ENCODE data around the gene CDH4.

The CDH4 gene

DNA sequence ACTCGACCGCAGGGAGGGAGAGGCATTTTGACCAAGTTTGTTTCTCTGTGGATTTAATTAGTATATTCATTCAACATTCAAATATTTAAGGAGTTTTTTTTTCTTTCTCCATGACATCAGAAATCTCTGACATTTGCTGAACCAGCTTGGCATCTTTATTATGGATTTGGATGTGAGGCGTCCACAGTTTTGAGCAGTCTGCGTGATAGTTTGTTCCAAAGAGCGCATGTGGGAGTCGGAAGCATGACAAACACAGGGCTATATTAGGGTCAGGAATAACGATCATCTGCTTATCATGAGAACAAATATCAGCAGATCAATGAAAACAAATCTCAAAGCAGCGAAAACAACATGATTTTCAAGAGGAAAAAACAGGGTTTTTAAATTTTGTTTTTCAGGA, 373.2 kb downstream of the CDH4 start:
- no peaks in the 10 kb centered on the region; the same call in 1 of the 2 replicates for H3K4me1 ChIP-seq (ENCODE audit: control insufficient read depth, insufficient read depth, low read length)
- no peak overlapping the region for H3K4me3 ChIP-seq (ENCODE audit: low read depth, low read length)
- H3K27me3 ChIP-seq (ENCODE audit: control insufficient read depth, insufficient read depth, low read length), result peaks cover 32% of the 10 kb centered on the region; the same call in 1 of the 2 replicates

GRCh38 chr20:61626412-61626811, 374.4 kb downstream of the CDH4 start:
- no peak overlapping the region for H3K27ac ChIP-seq (ENCODE audit: low read depth, low read length)
- no peak overlapping the region for H3K4me3 ChIP-seq (ENCODE audit: low read depth, low read length)
- H3K36me3 ChIP-seq (ENCODE audit: control insufficient read depth, insufficient read depth, low read length), result no peaks in the 10 kb centered on the region
- no peaks in the 10 kb centered on the region; the same call in 1 of the 2 replicates for H3K9me3 ChIP-seq (ENCODE audit: control insufficient read depth, insufficient read depth, low read depth, low read length)
- no peak overlapping the region for H3K9ac ChIP-seq (ENCODE audit: low read length)
- no peaks in the 10 kb centered on the region; the same call in 1 of the 2 replicates for H3K4me1 ChIP-seq (ENCODE audit: control insufficient read depth, insufficient read depth, low read length)
- H3K27me3 ChIP-seq (ENCODE audit: control insufficient read depth, insufficient read depth, low read length), result peaks cover 26% of the 10 kb centered on the region; the same call in 1 of the 2 replicates

More for the DNA sequence above, 373.2 kb downstream of the CDH4 start:
- Histone ChIP-seq H3K9ac (ENCODE audit: low read length) (no peak overlapping the region), H3K9me3 (ENCODE audit: control insufficient read depth, insufficient read depth, low read depth, low read length) (no peaks in the 10 kb centered on the region; the same call in 1 of the 2 replicates), H3K36me3 (ENCODE audit: control insufficient read depth, insufficient read depth, low read length) (no peaks in the 10 kb centered on the region), H3K27ac (ENCODE audit: low read depth, low read length) (no peak overlapping the region)

GRCh38 chr20:61627791-61628415, 375.8 kb downstream of the CDH4 start:
- Histone ChIP-seq H3K9me3 (ENCODE audit: control insufficient read depth, insufficient read depth, low read depth, low read length) (no peaks in the 10 kb centered on the region), H3K27ac (ENCODE audit: low read depth, low read length) (no peak overlapping the region), H3K4me3 (ENCODE audit: low read depth, low read length) (no peak overlapping the region), H3K27me3 (ENCODE audit: control insufficient read depth, insufficient read depth, low read length) (peaks cover 17% of the 10 kb centered on the region; the same call in 1 of the 2 replicates), H3K36me3 (ENCODE audit: control insufficient read depth, insufficient read depth, low read length) (no peaks in the 10 kb centered on the region), H3K4me1 (ENCODE audit: control insufficient read depth, insufficient read depth, low read length) (no peaks in the 10 kb centered on the region; the same call in 1 of the 2 replicates), H3K9ac (ENCODE audit: low read length) (no peak overlapping the region)

- Histone ChIP-seq H3K27ac (ENCODE audit: low read depth, low read length) (no peak overlapping the region), H3K36me3 (ENCODE audit: control insufficient read depth, insufficient read depth, low read length) (no peaks in the 10 kb centered on the region), H3K9ac (ENCODE audit: low read length) (no peak overlapping the region), H3K27me3 (ENCODE audit: control insufficient read depth, insufficient read depth, low read length) (peaks cover 21% of the 10 kb centered on the region), H3K4me1 (ENCODE audit: control insufficient read depth, insufficient read depth, low read length) (no peaks in the 10 kb centered on the region; the same call in 1 of the 2 replicates), H3K4me3 (ENCODE audit: low read depth, low read length) (no peak overlapping the region), H3K9me3 (ENCODE audit: control insufficient read depth, insufficient read depth, low read depth, low read length) (no peaks in the 10 kb centered on the region)
These were observed 376.4 kb downstream of the CDH4 start for GRCh38 chr20:61628480-61628879.

DNA sequence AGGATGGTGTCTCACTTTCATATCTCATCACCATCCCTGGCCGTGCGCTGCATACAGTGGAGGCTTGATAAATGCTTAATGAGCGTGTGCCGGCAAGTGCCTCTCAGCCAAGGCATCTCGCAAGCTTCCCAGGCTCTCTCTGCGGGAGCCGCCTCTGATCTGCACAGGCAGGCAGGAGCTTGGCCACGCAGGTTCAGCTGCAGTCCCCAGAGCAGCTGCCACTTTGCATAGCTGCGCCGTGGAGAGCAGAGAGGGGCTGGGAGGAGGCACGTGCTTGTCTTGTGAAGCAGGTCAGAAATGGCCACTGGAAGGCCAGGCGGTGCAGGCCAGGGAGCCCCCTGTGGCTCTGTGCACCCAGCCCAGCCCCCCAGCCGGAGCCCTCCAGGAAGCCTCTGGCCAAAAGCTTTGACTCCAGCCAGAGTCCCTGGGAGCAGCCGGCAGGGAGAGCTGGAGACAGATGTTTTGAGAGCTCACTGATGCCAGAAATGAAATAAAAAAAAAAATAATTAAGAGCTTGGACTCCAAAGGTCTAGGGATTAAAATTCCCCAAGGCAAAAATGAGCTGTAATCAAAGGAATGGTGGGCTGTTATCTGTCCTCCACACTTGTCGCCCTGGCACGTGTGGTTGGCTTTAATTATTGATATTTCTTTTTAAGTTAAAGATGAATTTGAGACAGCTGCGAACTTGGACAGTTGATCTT, 377.0 kb downstream of the CDH4 start:
- Histone ChIP-seq H3K36me3 (ENCODE audit: control insufficient read depth, insufficient read depth, low read length) (no peaks in the 10 kb centered on the region), H3K4me1 (ENCODE audit: control insufficient read depth, insufficient read depth, low read length) (no peaks in the 10 kb centered on the region; the same call in 1 of the 2 replicates), H3K9ac (ENCODE audit: low read length) (no peak overlapping the region), H3K4me3 (ENCODE audit: low read depth, low read length) (no peak overlapping the region), H3K9me3 (ENCODE audit: control insufficient read depth, insufficient read depth, low read depth, low read length) (no peaks in the 10 kb centered on the region), H3K27ac (ENCODE audit: low read depth, low read length) (no peak overlapping the region), H3K27me3 (ENCODE audit: control insufficient read depth, insufficient read depth, low read length) (peaks cover 24% of the 10 kb centered on the region)

DNA sequence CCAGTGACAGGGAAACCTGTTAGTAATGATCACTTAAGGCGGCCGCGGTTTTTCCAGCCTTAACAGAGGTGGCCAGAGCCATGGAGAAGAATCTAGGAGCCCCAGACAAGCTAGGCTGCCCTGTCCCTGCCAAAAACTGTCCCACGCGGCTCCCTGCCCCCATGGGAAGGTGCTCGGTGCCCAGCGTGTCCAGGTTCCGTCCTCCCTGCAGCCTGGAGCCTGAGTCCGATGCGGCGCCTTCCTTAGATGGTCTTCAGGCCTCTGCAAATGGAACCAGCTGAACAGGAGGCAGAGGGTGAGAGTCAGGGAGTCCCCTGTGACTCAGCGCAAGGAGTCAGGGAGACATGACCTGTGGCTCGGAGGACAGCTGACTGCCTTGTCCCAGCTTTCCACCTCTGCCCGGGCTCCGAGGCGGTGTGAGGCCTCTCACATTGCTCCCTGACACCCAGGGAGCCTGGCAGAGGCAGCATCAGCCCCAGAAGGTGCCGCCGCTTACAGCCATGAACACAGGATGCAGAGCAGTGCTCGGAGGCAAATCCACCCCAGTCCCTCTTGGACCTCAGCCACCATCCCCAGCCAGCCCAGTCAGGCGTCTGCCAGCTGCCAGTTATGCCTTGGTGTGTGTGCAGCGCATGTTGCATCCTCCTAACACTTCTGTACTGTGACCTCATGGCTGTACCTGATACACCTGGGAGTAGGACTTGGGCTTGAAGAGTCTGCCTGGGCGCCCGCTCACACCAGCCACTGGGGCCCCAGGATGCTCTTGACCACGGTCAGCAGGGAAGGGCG, 377.7 kb downstream of the CDH4 start:
- no peaks in the 10 kb centered on the region for H3K36me3 ChIP-seq (ENCODE audit: control insufficient read depth, insufficient read depth, low read length)
- H3K27ac ChIP-seq (ENCODE audit: low read depth, low read length), result no peak overlapping the region
- H3K4me3 ChIP-seq (ENCODE audit: low read depth, low read length), result no peak overlapping the region
- no peaks in the 10 kb centered on the region for H3K9me3 ChIP-seq (ENCODE audit: control insufficient read depth, insufficient read depth, low read depth, low read length)
- peaks cover 25% of the 10 kb centered on the region for H3K27me3 ChIP-seq (ENCODE audit: control insufficient read depth, insufficient read depth, low read length)
- H3K4me1 ChIP-seq (ENCODE audit: control insufficient read depth, insufficient read depth, low read length), result no peaks in the 10 kb centered on the region; the same call in 1 of the 2 replicates
- no peak overlapping the region for H3K9ac ChIP-seq (ENCODE audit: low read length)

DNA sequence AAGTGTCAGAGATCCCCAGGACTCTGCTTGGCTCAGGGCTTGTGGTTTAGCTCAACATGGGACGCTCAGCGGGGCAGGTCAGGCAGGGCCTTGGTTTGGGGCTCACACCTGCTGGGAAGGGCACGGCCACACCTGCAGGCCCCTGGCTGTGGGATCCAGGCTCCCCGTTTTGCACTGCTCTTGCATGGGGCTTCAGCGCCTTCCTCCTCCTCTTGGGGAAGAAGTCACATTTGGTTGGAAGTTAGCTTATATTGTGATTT, 378.3 kb downstream of the CDH4 start:
- no peaks in the 10 kb centered on the region for H3K36me3 ChIP-seq (ENCODE audit: control insufficient read depth, insufficient read depth, low read length)
- H3K27ac ChIP-seq (ENCODE audit: low read depth, low read length), result no peak overlapping the region
- H3K9ac ChIP-seq (ENCODE audit: low read length), result no peak overlapping the region
- H3K4me1 ChIP-seq (ENCODE audit: control insufficient read depth, insufficient read depth, low read length), result no peaks in the 10 kb centered on the region; the same call in 1 of the 2 replicates
- no peak overlapping the region for H3K4me3 ChIP-seq (ENCODE audit: low read depth, low read length)
- H3K9me3 ChIP-seq (ENCODE audit: control insufficient read depth, insufficient read depth, low read depth, low read length), result no peaks in the 10 kb centered on the region
- peaks cover 20% of the 10 kb centered on the region for H3K27me3 ChIP-seq (ENCODE audit: control insufficient read depth, insufficient read depth, low read length)

- Histone ChIP-seq H3K4me1 (ENCODE audit: control insufficient read depth, insufficient read depth, low read length) (peaks cover 4% of the 10 kb centered on the region), H3K27ac (ENCODE audit: low read depth, low read length) (no peak overlapping the region), H3K4me3 (ENCODE audit: low read depth, low read length) (no peak overlapping the region), H3K9ac (ENCODE audit: low read length) (no peak overlapping the region), H3K9me3 (ENCODE audit: control insufficient read depth, insufficient read depth, low read depth, low read length) (no peaks in the 10 kb centered on the region), H3K27me3 (ENCODE audit: control insufficient read depth, insufficient read depth, low read length) (peaks cover 19% of the 10 kb centered on the region), H3K36me3 (ENCODE audit: control insufficient read depth, insufficient read depth, low read length) (no peaks in the 10 kb centered on the region)
These were observed 378.8 kb downstream of the CDH4 start for GRCh38 chr20:61630816-61631215.

DNA sequence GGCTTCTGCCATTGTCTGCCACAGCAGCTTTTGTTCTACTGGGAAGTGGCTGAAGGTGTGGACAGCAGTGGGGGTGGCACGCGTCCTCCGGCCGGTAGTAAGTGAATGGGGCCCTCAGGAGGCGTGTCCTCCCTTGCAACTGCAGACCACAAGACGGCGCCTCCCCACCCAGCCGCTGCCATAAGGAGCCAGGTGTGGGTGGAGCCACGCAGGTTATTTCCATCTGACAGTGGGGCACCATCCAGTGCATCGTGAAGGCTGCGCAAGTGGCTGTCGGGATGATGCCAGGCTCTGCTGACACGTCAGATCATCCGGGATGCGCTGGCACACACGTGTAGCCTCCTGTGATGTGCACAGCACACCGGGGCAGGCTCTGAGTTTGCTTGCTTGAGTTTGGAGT, 379.7 kb downstream of the CDH4 start:
- Histone ChIP-seq H3K27me3 (ENCODE audit: control insufficient read depth, insufficient read depth, low read length) (peaks cover 14% of the 10 kb centered on the region), H3K4me3 (ENCODE audit: low read depth, low read length) (no peak overlapping the region), H3K9ac (ENCODE audit: low read length) (no peak overlapping the region), H3K36me3 (ENCODE audit: control insufficient read depth, insufficient read depth, low read length) (no peaks in the 10 kb centered on the region), H3K9me3 (ENCODE audit: control insufficient read depth, insufficient read depth, low read depth, low read length) (no peaks in the 10 kb centered on the region), H3K27ac (ENCODE audit: low read depth, low read length) (no peak overlapping the region), H3K4me1 (ENCODE audit: control insufficient read depth, insufficient read depth, low read length) (peaks cover 13% of the 10 kb centered on the region)

DNA sequence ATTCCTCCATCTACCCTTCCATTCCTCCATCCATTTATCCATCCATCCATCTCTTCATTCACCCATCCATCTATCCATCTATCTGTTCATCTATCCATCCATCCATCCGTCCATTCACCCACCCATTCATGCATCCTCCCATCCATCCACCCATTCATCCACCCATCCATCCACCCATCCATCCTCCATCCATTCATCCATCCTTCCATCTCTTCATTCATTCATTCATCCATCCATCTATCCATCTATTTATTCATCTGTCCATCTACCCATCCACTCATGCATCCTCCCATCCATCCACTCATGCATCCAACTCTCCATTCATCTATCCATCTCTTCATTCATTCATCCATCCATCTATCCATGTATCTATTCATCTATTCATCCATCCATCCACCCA, 380.9 kb downstream of the CDH4 start:
- no peak overlapping the region for H3K4me3 ChIP-seq (ENCODE audit: low read depth, low read length)
- H3K27me3 ChIP-seq (ENCODE audit: control insufficient read depth, insufficient read depth, low read length), result peaks cover 15% of the 10 kb centered on the region
- peaks cover 14% of the 10 kb centered on the region for H3K4me1 ChIP-seq (ENCODE audit: control insufficient read depth, insufficient read depth, low read length)
- no peaks in the 10 kb centered on the region for H3K9me3 ChIP-seq (ENCODE audit: control insufficient read depth, insufficient read depth, low read depth, low read length)
- H3K36me3 ChIP-seq (ENCODE audit: control insufficient read depth, insufficient read depth, low read length), result no peaks in the 10 kb centered on the region
- no peak overlapping the region for H3K9ac ChIP-seq (ENCODE audit: low read length)
- H3K27ac ChIP-seq (ENCODE audit: low read depth, low read length), result no peak overlapping the region
